Measurements from ENCODE around the gene ZNF638. TPM values are rescaled to one million over a fixed set of nuclear protein-coding genes. Genes with fewer than 3 reads are reported as not detected.
A peak's percentile ranks its signal among the peaks of the same experiment; 100 is the strongest.
"Not testable (repeated sequence)": the region's sequence is repeated elsewhere in the genome, so short reads cannot be mapped to it uniquely, and the experiment has no call there.

The ZNF638 gene
- total and polyA plus RNA-seq, 3 donors from 2014 or later, result 65.0 to 226 (median 207) TPM

DNA sequence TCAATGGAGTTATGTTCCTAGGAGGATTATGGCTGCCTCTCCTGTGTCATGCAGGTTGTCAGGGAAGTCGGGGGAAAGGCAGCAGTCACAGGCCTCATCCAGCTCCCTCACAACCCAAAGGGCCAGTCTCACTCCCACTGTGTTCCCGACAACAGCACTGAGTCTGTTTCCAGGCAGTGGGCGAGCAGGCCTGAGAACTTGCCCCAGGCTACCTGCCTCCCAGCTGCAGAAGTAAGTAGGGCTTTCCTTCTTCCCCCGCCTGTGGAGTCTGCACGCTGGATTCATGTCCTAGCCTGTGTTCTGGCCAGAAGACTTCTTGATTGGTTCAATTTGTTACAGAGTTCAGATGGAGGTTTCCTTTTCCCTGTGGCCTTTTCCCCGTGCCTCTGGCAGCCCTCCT is 8.2 kb upstream of the ZNF638 start:
- no peaks in the 10 kb centered on the region for H3K36me3 ChIP-seq (ENCODE audit: low read depth, missing control alignments)
- H3K4me3 ChIP-seq, result no peak overlapping the region
- intact Hi-C loops (cut with DNase I; ENCODE audit: low total_unique reads), result no loop called here
- WGBS, 2 donors, result 89 to 91% methylated on average over 6 of the region's 6 CpGs
- H3K27ac ChIP-seq, result no peak overlapping the region
- no peaks in the 10 kb centered on the region for H3K27me3 ChIP-seq
- DNase-seq, result no peak
- TF ChIP-seq, protein P1, sequence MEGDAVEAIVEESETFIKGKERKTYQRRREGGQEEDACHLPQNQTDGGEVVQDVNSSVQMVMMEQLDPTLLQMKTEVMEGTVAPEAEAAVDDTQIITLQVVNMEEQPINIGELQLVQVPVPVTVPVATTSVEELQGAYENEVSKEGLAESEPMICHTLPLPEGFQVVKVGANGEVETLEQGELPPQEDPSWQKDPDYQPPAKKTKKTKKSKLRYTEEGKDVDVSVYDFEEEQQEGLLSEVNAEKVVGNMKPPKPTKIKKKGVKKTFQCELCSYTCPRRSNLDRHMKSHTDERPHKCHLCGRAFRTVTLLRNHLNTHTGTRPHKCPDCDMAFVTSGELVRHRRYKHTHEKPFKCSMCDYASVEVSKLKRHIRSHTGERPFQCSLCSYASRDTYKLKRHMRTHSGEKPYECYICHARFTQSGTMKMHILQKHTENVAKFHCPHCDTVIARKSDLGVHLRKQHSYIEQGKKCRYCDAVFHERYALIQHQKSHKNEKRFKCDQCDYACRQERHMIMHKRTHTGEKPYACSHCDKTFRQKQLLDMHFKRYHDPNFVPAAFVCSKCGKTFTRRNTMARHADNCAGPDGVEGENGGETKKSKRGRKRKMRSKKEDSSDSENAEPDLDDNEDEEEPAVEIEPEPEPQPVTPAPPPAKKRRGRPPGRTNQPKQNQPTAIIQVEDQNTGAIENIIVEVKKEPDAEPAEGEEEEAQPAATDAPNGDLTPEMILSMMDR (IDR thresholded peaks at IDR 0.05), result no peak
- TF ChIP-seq POLR2A (IDR thresholded peaks at IDR 0.05), result no peak
- H3K9me3 ChIP-seq, result no peaks in the 10 kb centered on the region
- no peaks in the 10 kb centered on the region for H3K4me1 ChIP-seq

DNA sequence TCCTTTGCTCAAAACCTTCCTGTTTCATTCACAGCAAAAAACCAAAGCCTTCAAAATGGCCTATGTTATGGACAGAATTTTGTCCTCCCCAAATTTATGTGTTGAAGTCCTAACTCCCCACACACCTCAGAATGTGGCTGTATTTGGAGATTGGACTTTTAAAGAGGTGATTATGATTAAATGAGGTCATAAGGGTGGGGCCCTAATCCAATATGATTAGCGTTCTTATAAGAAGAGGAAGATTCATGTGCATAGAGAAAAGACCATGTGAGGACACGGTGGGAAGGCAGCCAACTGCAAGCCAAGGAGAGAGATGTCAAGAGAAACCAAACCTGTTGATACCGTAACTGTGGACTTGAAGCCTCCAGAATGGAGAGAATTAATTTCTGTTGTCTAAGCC is 4.6 kb upstream of the ZNF638 start:
- Histone ChIP-seq H3K27ac (no peak overlapping the region), H3K4me1 (no peaks in the 10 kb centered on the region), H3K9me3 (no peaks in the 10 kb centered on the region), H3K4me3 (no peak overlapping the region), H3K36me3 (ENCODE audit: low read depth, missing control alignments) (no peaks in the 10 kb centered on the region), H3K27me3 (no peaks in the 10 kb centered on the region)
- 82 to 89% methylated on average over 3 of the region's 3 CpGs for WGBS, 2 donors
- TF ChIP-seq, protein P1 (IDR thresholded peaks at IDR 0.05), result no peak
- no peak for TF ChIP-seq POLR2A (IDR thresholded peaks at IDR 0.05)
- intact Hi-C loops (cut with DNase I; ENCODE audit: low total_unique reads), result no loop called here
- no peak for DNase-seq

DNA sequence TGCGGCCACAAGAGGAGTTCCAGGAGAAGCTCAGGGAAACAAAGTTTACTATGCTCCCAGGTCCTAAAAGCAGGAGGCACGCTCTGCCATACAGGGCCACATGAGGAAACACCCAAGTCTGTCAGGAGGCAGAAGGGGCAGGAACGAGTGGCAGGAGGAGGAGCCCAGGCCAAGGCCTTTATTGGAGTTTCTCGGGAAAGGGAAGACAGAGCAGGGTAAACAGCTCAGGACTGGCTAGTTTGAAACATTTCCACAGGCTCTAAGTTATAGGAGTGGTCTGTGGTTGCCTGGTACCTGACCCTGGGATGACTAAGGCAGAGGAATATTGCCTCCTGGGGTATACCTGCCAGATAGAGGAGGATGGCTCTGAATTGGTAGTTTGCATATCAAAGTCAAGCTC is 3.7 kb upstream of the ZNF638 start:
- intact Hi-C loops (cut with DNase I; ENCODE audit: low total_unique reads), result no loop called here
- 50 to 62% methylated on average over 2 to 4 of the region's 4 CpGs for WGBS, 2 donors
- Histone ChIP-seq H3K27me3 (no peaks in the 10 kb centered on the region), H3K36me3 (ENCODE audit: low read depth, missing control alignments) (no peaks in the 10 kb centered on the region), H3K27ac (no peak overlapping the region), H3K9me3 (no peaks in the 10 kb centered on the region), H3K4me1 (no peaks in the 10 kb centered on the region), H3K4me3 (no peak overlapping the region)
- DNase-seq, result no peak
- TF ChIP-seq, protein P1 (IDR thresholded peaks at IDR 0.05), result no peak
- no peak for TF ChIP-seq POLR2A (IDR thresholded peaks at IDR 0.05)

DNA sequence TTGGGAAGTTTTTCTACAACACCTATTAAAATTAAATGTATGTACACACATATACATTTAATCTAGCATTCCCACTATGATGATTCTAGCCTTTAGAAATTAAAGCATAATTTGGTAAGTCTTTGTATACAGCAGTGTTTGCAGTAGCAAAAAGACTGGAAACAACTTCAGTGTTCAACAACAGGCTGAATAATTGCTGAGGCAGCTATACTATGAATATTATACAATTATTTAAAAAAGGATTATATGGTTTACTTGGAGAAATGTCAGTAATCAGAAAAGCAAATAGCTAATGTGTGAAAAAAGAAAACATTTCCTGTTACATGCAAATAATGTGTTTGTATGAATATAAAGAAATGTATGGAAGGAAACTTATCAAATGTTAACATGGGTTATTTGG is 1.4 kb upstream of the ZNF638 start:
- Histone ChIP-seq H3K4me1 (peaks cover 10% of the 10 kb centered on the region), H3K36me3 (ENCODE audit: low read depth, missing control alignments) (no peaks in the 10 kb centered on the region), H3K27me3 (no peaks in the 10 kb centered on the region), H3K27ac (no peak overlapping the region), H3K9me3 (no peaks in the 10 kb centered on the region), H3K4me3 (no peak overlapping the region)
- no peak for DNase-seq
- TF ChIP-seq, protein P1 (IDR thresholded peaks at IDR 0.05), result no peak
- no peak for TF ChIP-seq POLR2A (IDR thresholded peaks at IDR 0.05)
- intact Hi-C loops (cut with DNase I; ENCODE audit: low total_unique reads), result no loop called here

DNA sequence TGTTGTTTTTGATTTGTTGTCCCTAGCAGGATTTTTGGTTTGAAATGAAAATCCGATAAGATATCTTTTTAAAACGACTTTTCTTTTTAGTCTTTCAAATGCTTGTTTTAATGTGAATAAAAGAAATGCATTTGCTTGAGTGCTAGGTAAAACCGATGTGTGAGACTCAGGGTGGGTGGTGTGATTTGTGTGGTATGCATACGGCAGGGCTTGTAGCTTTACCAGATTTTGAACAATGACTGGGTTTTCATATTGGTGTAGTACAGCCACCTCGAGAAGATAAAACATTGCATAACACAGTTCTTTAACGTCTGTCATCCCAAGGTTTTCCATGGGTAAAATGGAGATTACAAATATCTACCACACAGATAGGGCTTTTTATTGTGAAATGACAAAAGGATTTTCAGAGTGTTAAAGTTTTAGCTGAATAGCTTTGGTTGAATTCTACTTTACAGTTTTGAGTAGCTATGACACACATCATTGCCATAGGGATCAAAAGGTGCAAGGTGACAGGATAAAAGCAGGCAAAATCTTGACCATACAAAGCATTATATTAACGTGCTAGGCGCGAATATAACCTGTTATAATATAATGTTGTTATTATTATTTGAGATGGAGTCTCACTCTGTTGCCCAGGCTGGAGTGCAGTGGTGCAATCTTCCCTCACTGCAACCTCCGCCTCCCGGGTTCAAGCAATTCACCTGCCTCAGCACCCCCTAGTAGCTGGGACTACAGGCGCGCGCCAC is 824 bp upstream of the ZNF638 start:
- Histone ChIP-seq H3K9me3 (no peaks in the 10 kb centered on the region), H3K4me1 (peaks cover 10% of the 10 kb centered on the region), H3K4me3 (peak overlapping the region; percentile 77 to 94), H3K27me3 (no peaks in the 10 kb centered on the region), H3K27ac (peak overlapping the region; percentile 34 to 94), H3K36me3 (ENCODE audit: low read depth, missing control alignments) (no peaks in the 10 kb centered on the region)
- intact Hi-C loops (cut with DNase I; ENCODE audit: low total_unique reads), result no loop called here
- 39 to 47% methylated on average over 14 of the region's 14 CpGs for WGBS, 2 donors
- DNase-seq, result no peak
- no peak for TF ChIP-seq POLR2A (IDR thresholded peaks at IDR 0.05)
- TF ChIP-seq, protein P1 (IDR thresholded peaks at IDR 0.05), result no peak

DNA sequence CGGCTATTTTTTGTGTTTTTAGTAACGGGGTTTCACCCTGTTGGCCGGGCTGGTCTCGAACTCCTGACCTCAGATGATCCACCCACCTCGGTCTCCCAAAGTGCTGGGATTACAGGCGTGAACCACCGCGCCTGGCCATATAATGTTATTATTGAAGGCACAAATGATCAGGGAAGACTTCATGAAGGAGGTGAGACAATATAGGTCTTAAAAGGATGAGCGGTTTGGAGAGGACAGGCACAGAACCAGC is 326 bp upstream of the ZNF638 start:
- 3 to 8% methylated on average over 9 of the region's 9 CpGs for WGBS, 2 donors
- H3K9me3 ChIP-seq; DNase-seq; H3K27me3 ChIP-seq; intact Hi-C loops (cut with DNase I; ENCODE audit: low total_unique reads); H3K4me1 ChIP-seq; H3K36me3 ChIP-seq (ENCODE audit: low read depth, missing control alignments): not testable (repeated sequence)
- Histone ChIP-seq H3K4me3 (peak overlapping the region; percentile 77 to 94), H3K27ac (peak overlapping the region; percentile 34 to 94)
